ENCODE measurements around the gene GALR2. TPM values are rescaled to one million over a fixed set of nuclear protein-coding genes. Genes with fewer than 3 reads are reported as not detected.

GALR2 gene
- total RNA-seq, 2 experiments from 2014 or later: 0.59 to 1.0 TPM

- Mint-ChIP-seq H3K36me3 (ENCODE audit: low read depth) (peaks cover 14% of the 10 kb centered on the region), H3K4me3 (no peak overlapping the region), H3K27me3 (no peaks in the 10 kb centered on the region), H3K9me3 (no peaks in the 10 kb centered on the region), H3K27ac (no peak overlapping the region), H3K4me1 (ENCODE audit: low read depth) (peaks cover 19% of the 10 kb centered on the region)
- intact Hi-C loops (cut with DNase I, micrococcal nuclease): loop anchor here in 1 of 2 experiments (5.0 kb wide), 1 partner anchor 95 kb away; no protein-coding TSS in a partner anchor
- H3K36me3 ChIP-seq (ENCODE audit: insufficient read depth, low read length): no peaks in the 10 kb centered on the region
- peaks cover 17% of the 10 kb centered on the region for H3K4me1 ChIP-seq (ENCODE audit: insufficient read depth, low read length)
- POLR2A ChIA-PET: interaction anchor here (0.5 kb wide), 1 partner anchor 187 kb away, joined by 3 read pairs; no protein-coding TSS in a partner anchor
- H3K27ac ChIP-seq (ENCODE audit: low read depth in 1 of 2, low read length in 2 of 2): no peak overlapping the region
- no peaks in the 10 kb centered on the region for H3K27me3 ChIP-seq (ENCODE audit: control insufficient read depth in 1 of 2, insufficient read depth in 2 of 2, low read length in 2 of 2)
- H3K9me3 ChIP-seq (ENCODE audit: control insufficient read depth in 1 of 2, insufficient read depth in 1 of 2, low read length in 2 of 2): no peaks in the 10 kb centered on the region
- DNase-seq (peak in 3 of 14 experiments; percentile 33 to 50 (median 41)), ATAC-seq (ENCODE audit: poor library complexity) (no peak)
- CTCF ChIA-PET: interaction anchor here (1.5 to 2.1 kb wide), 2 partner anchors 74 to 93 kb away, joined by 5 read pairs; no protein-coding TSS in a partner anchor
- H3K4me3 ChIP-seq (ENCODE audit: low read length): no peak overlapping the region
- TF ChIP-seq CTCF (IDR thresholded peaks at IDR 0.05): peak; percentile 30
Measured at GRCh38 chr17:76107509-76107908, 32.9 kb downstream of the GALR2 start.

DNA sequence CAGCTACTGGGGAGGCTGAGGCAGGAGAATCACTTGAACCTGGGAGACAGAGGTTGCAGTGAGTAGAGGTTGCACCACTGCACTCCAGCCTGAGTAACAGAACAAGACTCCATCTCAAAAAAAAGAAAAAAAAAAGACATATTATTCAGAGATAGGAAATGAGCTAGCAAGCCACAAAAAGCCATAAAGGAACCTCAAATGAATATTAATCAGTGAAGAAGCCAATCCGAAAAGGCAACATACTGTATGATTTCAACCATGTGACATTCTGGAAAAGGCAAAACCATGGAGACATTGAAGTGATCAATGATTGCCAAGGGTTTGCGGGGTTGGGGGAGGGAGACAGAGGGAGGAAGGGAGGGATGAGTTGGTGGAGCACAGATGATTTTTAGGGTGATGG is 37.4 kb downstream of the GALR2 start:
- POLR2A ChIA-PET: no interaction called here
- Mint-ChIP-seq H3K4me3 (no peak overlapping the region), H3K4me1 (ENCODE audit: low read depth) (no peaks in the 10 kb centered on the region), H3K27ac (no peak overlapping the region), H3K36me3 (ENCODE audit: low read depth) (no peaks in the 10 kb centered on the region), H3K27me3 (no peaks in the 10 kb centered on the region), H3K9me3 (no peaks in the 10 kb centered on the region)
- intact Hi-C loops (cut with DNase I, micrococcal nuclease): no loop called here
- no peaks in the 10 kb centered on the region for H3K9me3 ChIP-seq (ENCODE audit: control insufficient read depth in 1 of 2, insufficient read depth in 1 of 2, low read length in 2 of 2)
- H3K4me3 ChIP-seq (ENCODE audit: low read length): no peak overlapping the region
- no peak for ATAC-seq (ENCODE audit: poor library complexity)
- no peaks in the 10 kb centered on the region for H3K27me3 ChIP-seq (ENCODE audit: control insufficient read depth in 1 of 2, insufficient read depth in 2 of 2, low read length in 2 of 2)
- no peak for TF ChIP-seq CTCF (IDR thresholded peaks at IDR 0.05)
- no peaks in the 10 kb centered on the region for H3K36me3 ChIP-seq (ENCODE audit: insufficient read depth, low read length)
- H3K27ac ChIP-seq (ENCODE audit: low read depth in 1 of 2, low read length in 2 of 2): no peak overlapping the region
- H3K4me1 ChIP-seq (ENCODE audit: insufficient read depth, low read length): no peaks in the 10 kb centered on the region
- CTCF ChIA-PET: no interaction called here
- no peak for DNase-seq

- Histone ChIP-seq H3K9me3 (ENCODE audit: control insufficient read depth in 1 of 2, insufficient read depth in 1 of 2, low read length in 2 of 2) (no peaks in the 10 kb centered on the region), H3K4me3 (ENCODE audit: low read length) (no peak overlapping the region), H3K27ac (ENCODE audit: low read depth in 1 of 2, low read length in 2 of 2) (no peak overlapping the region), H3K4me1 (ENCODE audit: insufficient read depth, low read length) (no peaks in the 10 kb centered on the region), H3K27me3 (ENCODE audit: control insufficient read depth in 1 of 2, insufficient read depth in 2 of 2, low read length in 2 of 2) (no peaks in the 10 kb centered on the region), H3K36me3 (ENCODE audit: insufficient read depth, low read length) (no peaks in the 10 kb centered on the region)
- H3K27ac Mint-ChIP-seq: no peak overlapping the region
- no peaks in the 10 kb centered on the region for H3K9me3 Mint-ChIP-seq
- H3K36me3 Mint-ChIP-seq (ENCODE audit: low read depth): no peaks in the 10 kb centered on the region
- no peaks in the 10 kb centered on the region for H3K27me3 Mint-ChIP-seq
- ChIA-PET POLR2A (no interaction called here), CTCF (interaction anchor here (1.4 kb wide), 1 partner anchor 164 kb away, joined by 6 read pairs; no protein-coding TSS in a partner anchor)
- no peak overlapping the region for H3K4me3 Mint-ChIP-seq
- no peak for TF ChIP-seq CTCF (IDR thresholded peaks at IDR 0.05)
- no peak for DNase-seq
- no peak for ATAC-seq (ENCODE audit: poor library complexity)
- intact Hi-C loops (cut with DNase I, micrococcal nuclease): no loop called here
- no peaks in the 10 kb centered on the region for H3K4me1 Mint-ChIP-seq (ENCODE audit: low read depth)
Measured at GRCh38 chr17:76115138-76115754, 40.7 kb downstream of the GALR2 start.

All from CD4-positive, alpha-beta T cell (primary cell).